Choroid plexus epithelial cell (primary cell): ENCODE measurements around the gene SELENOI.
"Not testable (repeated sequence)": the region's sequence is repeated elsewhere in the genome, so short reads cannot be mapped to it uniquely, and the experiment has no call there.

ENCODE experiments used
- DNase-seq: peaks from one replicate; pipeline ENCODE4 v3.0.0-alpha.2; 2010; ENCODE audit warnings: low read depth
- H3K4me3 ChIP-seq: 2 replicates; pipeline ENCODE4 v1.5.1; 2011; ENCODE audit warnings: low read depth, mild to moderate bottlenecking, control low read depth, low read length, moderate library complexity
- TF ChIP-seq, protein P1 (sequence below): conservative IDR thresholded peaks from 2 replicates; pipeline ENCODE4 v1.5.1; 2011; ENCODE audit warnings: low read depth, mild to moderate bottlenecking, control low read depth, inconsistent platforms, low read length, moderate library complexity

SELENOI gene

DNA sequence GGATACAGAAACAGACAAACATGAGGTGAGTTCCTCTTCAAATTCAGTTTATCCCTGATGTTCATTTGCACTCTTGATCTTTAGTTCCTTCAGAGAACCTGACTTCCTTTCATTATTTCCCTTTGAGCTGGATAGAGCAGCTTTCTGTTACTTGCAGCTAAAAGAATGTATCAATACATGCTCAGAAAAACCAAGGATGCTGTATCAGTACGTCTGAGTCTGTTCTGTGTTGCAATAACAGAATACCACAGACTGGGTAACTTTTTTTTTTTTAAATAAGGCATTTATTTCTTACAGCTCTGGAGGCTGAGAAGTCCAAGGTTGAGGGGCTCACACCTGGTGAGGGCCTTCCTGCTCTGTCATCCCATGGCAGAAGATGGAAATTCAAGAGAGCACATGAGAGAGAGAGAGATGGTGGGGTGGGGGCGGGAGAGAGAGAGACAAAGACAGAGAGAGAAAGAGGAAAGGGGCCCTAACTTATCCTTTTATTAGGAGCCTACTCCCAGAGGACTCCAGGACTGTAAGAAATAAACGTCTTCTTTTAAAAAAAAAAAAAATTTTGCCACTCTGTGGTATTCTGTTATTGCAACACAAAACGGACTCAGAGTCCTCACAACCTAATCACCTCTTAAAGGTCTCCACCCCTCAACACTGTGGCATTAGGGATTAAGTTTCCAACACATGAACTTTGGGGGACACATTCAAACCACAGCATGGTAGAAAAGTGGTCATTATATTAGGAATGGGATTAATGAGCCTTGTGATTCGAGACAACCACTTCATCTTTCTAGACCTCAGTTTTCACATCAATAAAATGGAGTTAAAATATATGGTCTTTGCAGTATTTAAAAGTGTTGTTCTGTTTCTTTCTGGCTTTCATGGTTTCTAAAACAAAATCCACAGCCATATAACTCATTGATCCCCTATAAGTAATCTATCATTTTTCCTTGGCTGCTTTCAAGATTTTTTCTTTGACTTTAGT is 18.4 kb upstream of the SELENOI start:
- TF ChIP-seq, protein P1, sequence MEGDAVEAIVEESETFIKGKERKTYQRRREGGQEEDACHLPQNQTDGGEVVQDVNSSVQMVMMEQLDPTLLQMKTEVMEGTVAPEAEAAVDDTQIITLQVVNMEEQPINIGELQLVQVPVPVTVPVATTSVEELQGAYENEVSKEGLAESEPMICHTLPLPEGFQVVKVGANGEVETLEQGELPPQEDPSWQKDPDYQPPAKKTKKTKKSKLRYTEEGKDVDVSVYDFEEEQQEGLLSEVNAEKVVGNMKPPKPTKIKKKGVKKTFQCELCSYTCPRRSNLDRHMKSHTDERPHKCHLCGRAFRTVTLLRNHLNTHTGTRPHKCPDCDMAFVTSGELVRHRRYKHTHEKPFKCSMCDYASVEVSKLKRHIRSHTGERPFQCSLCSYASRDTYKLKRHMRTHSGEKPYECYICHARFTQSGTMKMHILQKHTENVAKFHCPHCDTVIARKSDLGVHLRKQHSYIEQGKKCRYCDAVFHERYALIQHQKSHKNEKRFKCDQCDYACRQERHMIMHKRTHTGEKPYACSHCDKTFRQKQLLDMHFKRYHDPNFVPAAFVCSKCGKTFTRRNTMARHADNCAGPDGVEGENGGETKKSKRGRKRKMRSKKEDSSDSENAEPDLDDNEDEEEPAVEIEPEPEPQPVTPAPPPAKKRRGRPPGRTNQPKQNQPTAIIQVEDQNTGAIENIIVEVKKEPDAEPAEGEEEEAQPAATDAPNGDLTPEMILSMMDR = no peak
- DNase-seq = peak; percentile 83

DNA sequence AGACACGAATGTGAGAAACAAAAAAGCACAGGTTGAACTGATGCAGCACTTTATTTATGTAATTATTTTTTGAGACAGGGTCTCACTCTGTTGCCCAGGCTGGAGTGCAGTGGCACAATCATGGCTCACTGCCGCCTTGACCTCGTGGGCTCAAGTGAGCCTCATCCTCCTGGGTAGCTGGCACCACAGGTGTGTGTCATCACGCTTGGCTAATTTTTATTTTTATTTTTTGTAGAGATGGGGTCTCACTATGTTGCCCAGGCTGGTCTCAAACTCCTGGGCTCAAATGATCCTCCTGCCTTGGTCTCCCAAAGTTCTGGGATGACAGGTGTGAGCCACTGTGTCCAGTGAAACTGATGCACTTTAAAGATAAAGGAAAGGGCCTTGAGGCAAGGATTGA is 16.9 kb upstream of the SELENOI start:
- DNase-seq, H3K4me3 ChIP-seq: not testable (repeated sequence)

More for the DNA sequence above, 18.4 kb upstream of the SELENOI start:
- no peak overlapping the region for H3K4me3 ChIP-seq

DNA sequence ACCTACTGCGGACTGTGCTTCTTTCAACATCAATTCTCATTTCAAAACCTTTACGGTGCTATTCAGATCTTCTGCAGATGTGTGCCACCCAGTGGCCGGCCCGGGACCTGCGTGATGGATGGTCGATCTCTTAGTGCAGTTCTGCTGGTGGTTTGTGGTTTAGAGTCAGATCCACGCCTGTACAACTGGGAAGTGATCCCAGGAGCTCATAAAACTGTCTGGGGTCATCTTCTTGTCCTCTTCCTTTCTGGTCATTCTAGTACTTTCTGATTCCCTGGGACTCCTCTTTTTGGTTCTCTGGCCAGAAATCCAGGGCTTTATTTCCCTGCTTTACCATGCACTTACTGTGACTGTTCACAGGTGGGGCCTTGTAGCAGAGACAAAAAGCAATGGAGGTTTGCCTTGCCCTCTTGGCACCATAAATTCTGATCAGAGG is 15.8 kb upstream of the SELENOI start:
- H3K4me3 ChIP-seq = no peak overlapping the region
- TF ChIP-seq, protein P1 = peak; percentile 93
- DNase-seq = peak; percentile 90

DNA sequence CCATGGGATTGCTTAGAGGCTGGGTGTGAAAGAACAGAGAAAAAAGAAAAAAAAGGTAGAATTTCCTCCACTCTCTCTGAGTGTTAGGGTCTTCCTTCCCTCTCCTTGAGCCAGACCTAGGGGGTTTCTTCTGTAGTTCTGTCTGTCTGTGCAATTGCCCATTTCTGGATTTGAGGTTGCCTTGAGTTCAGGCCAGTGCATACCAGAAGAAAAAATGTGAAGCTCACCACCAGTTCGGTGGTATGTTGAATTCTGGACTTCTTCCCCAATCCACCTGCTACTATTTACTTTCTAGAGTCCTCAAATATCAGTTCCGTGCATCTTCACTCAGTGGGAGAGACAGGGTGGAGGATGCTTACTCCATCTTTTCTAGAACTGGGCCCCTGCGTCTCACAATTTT is 15.3 kb upstream of the SELENOI start:
- DNase-seq = no peak
- TF ChIP-seq, protein P1 = no peak
- no peak overlapping the region for H3K4me3 ChIP-seq

DNA sequence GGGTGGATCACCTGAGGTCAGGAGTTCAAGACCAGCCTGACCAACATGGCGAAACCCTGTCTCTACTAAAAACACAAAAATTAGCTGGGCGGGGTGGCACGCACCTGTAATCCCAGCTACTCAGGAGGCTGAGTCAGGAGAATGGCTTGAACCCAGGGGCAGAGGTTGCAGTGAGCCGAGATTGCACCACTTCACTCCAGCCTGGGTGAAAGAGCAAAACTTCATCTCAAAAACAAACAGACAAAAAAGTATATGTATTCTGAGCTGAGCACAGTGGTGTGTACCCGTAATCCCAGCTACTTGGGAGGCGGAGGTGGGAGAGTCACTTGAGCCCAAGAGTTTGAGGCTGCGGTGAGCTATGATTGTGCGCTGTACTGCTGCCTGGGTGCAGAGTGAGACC is 14.6 kb upstream of the SELENOI start:
- DNase-seq, H3K4me3 ChIP-seq: not testable (repeated sequence)

DNA sequence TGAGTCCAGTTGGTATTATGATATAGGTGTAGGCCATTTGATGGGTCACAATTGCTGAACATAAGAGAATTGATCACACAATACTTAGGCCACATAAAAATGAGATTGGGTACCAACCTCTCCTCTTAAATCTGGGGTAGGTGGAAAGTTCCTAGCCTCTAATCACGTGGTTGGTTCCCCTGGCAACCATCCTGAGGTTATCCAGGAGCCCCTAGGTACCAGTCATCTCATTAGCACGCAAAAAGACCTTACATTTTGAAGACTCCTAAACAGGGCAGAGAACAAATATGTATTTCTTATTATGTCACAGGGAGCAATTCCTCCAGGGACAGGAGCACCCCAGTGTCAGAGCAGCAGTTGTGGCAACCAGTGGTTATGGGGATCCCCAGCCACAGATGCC is 12.7 kb upstream of the SELENOI start:
- TF ChIP-seq, protein P1 = no peak
- no peak overlapping the region for H3K4me3 ChIP-seq
- DNase-seq = no peak

DNA sequence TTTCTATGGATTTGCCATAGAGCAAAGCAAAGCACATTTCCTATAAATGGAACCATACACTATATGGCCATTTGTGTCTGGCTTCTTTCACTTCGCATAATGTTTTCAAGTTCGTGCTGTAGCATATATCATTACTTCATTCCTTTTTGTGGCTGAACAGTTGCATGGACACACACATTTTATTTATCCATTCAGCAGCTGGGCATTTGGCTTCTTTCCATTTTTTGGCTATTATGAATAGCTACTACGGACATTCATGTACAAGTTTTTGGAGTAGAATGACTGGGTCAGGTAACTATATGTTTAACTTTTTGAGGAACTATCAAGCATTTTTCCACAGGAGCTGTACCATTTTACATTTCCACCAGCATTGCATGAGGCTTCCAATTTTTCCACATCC is 10.7 kb upstream of the SELENOI start:
- H3K4me3 ChIP-seq = no peak overlapping the region
- TF ChIP-seq, protein P1 = no peak
- DNase-seq = no peak

DNA sequence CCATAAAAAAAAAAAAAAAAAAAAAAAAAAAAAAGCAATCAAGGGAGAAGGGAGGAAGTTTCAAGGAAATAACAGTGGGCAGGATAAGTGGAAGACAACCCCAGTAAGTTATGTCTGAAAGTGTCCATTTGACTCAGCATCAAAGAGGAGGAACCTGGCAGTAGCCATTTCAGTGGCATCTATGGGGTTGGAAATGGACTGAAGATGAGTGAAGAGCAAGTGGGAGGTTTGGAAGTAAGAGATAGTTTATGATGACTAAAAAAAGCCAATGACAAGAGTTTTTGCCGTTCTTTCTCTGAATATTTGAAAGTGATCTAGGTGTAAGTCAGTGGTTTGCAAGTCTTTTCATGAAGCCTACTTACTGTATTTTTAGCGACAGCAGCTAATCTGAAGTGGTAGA is 9.2 kb upstream of the SELENOI start:
- DNase-seq = no peak
- TF ChIP-seq, protein P1 = no peak
- no peak overlapping the region for H3K4me3 ChIP-seq
